NCI-H510A (cell line): ENCODE data around the gene DNTT.

ENCODE experiments used
- DNase-seq: peaks from one replicate; lab custom pipeline; 2025; lab: John Stamatoyannopoulos, UW

The DNTT gene

GRCh38 chr10:96304230-96304629 is at the start of gene DNTT:
Gene DNTT (plus strand): TSS chr10:96304434. CDS start chr10:96304498, 64 bp downstream.
- DNase-seq, result no peak

- DNase-seq, result no peak
Observed at GRCh38 chr10:96254976-96255375, 49.3 kb upstream of the DNTT start.

- no peak for DNase-seq
Observed at GRCh38 chr10:96255549-96256333, 48.5 kb upstream of the DNTT start.

DNA sequence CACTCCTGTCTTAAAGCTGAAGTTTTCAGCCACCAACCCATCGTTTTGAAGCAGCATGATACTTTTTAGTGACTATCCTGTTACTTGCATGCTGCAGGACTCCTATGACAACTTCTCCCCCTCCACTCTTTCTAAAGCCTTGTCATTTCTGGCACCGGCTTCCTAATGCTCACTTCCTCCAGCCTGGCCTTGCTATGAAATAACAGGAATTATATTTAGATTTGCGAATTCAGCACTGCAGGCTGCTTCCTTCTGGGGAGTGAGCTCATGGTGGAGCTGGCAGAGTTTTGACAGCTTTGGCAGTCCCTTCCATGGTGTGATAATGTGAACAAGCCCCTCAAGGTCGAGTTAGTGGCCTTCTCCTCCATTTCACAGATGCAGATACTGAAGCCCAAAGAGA is 46.3 kb upstream of the DNTT start:
- no peak for DNase-seq

DNA sequence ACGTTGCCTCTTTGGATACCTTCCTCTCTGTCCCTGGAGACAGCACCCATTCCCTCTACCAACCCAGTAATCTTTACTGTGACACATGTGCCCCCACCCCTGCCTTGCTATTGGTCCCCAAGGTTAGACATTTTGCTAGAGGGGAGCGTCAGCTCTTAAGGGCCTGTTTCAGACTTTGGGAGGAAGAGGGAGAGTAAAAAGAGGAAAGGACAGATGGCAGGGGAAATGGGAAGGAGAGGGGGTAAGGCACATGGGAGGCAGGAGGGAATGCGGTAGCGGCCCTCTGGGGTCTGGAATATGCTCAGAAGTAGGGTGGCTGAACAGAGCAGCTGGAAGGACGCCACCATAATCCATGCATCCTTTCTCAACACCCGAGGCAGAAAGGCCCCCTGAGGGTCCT is 45.1 kb upstream of the DNTT start:
- no peak for DNase-seq

GRCh38 chr10:96260014-96260413 is 44.2 kb upstream of the DNTT start:
- no peak for DNase-seq

DNA sequence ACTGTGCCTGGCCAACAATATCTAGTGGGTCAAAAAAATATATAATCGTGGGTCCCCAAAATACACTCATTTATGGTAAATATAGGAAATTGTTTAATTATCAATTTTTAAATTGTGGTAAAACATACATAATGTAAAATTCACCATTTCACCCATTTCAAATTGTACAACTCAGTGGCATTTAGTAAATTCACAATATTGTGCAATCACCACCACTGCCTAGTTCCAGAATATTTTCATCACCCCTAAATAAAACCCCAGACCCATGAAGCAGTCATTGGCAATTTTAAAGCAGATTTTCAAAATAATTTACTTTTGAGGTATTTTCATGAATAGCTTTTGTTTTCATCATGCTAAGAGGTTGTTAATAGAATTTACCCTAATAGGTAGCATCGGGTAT is 43.1 kb upstream of the DNTT start:
- DNase-seq, result no peak

DNA sequence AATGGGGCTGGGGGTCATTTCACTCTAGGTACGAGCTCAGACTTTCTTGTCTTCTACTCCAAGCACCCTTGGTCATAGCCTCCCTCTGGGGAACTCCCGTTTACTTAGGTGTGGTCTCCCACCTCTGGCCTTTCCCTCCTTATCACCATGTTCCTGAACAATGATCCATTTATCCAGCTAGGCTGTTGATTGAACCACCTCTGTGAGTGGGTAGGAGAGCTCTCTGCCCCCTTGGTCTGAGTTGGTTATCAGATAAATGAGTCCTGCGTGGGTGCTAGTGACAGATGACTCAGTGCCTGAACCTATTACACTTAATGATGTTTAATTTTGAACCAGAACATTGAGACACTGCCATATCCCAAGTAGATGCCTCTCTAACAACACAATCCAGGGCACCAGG is 42.3 kb upstream of the DNTT start:
- DNase-seq, result no peak

DNA sequence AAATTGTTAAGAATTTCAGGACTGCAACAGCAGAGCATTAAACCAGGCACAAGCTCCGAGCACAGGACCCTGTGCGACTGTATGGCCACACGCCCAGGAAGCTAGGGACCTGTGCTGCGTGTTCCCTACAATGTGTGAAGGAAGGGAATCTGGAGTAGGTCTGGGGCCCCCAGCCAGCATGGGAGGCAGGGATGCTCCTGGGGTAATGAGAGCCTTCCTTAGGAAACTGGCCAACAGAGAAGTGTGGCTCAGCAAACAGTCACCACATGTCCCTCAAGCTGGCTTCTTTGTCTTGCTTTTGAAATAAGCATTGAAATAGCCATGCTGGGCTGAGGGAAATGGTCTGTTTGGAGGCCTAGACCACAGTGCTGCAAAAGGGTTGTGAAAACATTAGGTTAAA is 41.1 kb upstream of the DNTT start:
- DNase-seq, result no peak

DNA sequence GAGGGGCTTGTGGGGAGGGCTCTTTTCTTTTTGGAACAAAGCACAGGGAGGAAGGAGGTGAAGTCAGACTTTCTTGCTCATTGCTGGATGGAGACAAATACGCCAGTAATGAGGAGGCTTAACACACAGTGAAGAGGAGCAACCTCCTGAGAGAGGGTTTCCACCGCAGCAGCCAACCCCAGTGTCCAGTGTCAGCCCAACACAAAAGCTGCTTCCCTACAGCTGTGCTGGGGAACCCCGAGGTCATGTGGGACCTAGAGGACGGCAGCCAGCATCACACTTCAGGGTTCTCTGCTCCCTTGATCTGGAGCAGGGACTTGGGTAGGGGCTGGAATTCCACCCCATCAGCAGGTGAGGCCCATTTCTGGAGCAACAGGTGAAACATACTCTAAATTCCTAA is 40.6 kb upstream of the DNTT start:
- DNase-seq, result no peak

GRCh38 chr10:96264938-96265337 is 39.3 kb upstream of the DNTT start:
- no peak for DNase-seq

GRCh38 chr10:96266118-96266770 is 38.0 kb upstream of the DNTT start:
- DNase-seq, result no peak

DNA sequence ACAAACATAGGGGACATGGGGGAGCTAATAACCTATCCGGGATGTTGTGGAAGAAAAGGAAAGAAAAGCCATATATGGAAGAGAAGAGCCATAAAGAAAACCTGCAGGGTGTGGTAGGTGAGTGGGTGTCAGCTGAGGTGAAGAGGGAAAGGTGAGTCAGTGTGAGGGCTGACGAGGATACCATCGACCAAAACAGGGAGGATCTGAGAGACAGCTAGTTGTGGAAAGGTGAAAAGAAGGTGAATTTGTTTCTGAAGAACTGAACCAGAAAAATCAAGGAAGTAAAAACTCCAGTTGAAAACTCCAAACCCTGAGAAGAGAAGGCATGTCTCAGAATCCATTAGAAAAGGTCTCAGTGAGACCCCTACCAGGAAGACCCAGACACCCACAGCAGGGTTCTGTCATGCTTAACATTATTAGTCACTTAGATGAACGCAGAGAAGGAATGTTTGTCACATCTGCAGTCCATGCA is 37.0 kb upstream of the DNTT start:
- no peak for DNase-seq

- DNase-seq, result no peak
Observed at GRCh38 chr10:96268341-96268909, 35.8 kb upstream of the DNTT start.

- no peak for DNase-seq
Observed at GRCh38 chr10:96269438-96270300, 34.6 kb upstream of the DNTT start.

DNA sequence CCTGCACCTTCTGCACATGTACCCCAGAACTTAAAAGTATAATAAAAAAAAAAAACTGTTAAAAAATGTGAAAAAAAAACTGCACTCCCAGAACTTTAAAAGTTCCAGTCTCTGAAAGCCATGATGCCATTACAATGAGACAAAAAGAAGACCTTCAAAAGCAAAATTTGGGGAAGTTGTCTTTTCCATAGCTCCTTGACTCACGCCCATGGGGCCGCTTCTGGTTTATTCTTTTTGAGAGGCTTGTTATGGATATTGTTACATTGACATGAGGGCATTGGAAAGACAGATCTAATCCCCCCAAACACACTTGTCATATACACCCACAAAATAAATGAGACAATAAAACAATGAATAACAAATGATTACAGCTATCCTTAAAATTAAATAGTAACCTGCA is 33.7 kb upstream of the DNTT start:
- DNase-seq, result no peak

- DNase-seq, result peak; percentile 35
Observed at GRCh38 chr10:96271016-96271815, 33.0 kb upstream of the DNTT start, which contains the start of gene BLNK. Gene BLNK (minus strand): TSS chr10:96271569. CDS start chr10:96271398, 171 bp downstream.

DNA sequence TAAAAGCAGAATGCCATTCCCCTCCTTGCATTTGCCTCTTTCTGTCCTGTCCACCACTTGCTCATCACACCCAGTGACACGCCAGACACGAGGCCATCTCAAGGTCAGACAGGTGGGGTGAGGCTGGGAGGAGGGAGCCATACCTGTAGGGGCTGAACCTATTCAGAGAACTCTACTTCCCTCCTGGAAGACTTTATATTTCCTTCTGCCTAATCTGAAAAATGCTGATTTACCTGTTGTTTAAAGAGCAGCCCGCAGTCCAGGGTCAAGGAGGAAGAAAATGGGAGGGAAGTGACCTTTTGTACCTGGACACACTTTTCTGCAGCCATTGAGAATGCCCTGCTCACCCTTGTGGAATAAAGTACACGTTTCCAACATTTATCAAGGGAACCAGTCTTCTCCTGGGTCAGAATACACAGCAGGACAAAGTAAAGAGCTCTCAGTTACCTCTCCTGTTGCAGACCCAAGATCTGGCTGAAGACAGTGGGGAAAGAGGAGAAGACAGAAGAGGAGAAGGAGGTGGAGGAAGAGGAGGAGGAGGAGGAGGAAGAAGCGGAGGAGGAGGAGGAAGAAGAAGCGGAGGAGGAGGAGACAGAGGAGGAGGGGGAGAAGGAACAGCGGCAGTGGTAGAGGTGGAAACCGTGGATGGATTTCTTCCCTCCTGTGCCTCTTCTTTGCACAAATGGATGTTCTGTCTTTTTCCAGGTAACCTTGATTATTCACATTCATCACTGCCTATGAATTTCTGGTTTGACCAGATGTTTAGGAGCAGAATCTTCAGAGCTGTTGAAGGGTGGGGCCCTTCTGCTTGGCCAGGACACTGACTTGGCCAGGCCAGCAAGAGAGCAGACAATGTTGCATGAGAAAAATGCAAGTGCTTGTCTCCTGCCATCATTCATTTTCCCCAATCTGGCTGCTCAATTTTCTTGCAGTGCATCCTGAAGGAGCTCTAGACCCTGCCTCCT is 31.6 kb upstream of the DNTT start:
- DNase-seq, result no peak

GRCh38 chr10:96275685-96276418 is 28.4 kb upstream of the DNTT start:
- no peak for DNase-seq
